Neural cell (in vitro differentiated cells): ENCODE measurements around the gene HBG1.

Experiments
- EZH2 ChIP-seq: fragments of 200-600, 300-800 bp; shearing (Covaris generic), sonication (generic); IDR thresholded peaks from 2 replicates; pipeline ENCODE4 v1.6.1; 2014; ENCODE audit warnings: antibody characterized with exemption, low read length, borderline replicate concordance, mild to moderate bottlenecking; ENCODE audit not compliant: insufficient read depth, poor library complexity, severe bottlenecking
- POLR2AphosphoS5 ChIP-seq: IDR thresholded peaks from 2 replicates; pipeline ENCODE4 v1.6.1; 2012
- TF ChIP-seq, protein P1 (sequence below): fragments of 450-650 bp; IDR thresholded peaks from 2 replicates; pipeline ENCODE4 v1.5.1; 2014; ENCODE audit warnings: antibody characterized with exemption, mild to moderate bottlenecking, moderate library complexity; ENCODE audit not compliant: poor library complexity, severe bottlenecking

DNA sequence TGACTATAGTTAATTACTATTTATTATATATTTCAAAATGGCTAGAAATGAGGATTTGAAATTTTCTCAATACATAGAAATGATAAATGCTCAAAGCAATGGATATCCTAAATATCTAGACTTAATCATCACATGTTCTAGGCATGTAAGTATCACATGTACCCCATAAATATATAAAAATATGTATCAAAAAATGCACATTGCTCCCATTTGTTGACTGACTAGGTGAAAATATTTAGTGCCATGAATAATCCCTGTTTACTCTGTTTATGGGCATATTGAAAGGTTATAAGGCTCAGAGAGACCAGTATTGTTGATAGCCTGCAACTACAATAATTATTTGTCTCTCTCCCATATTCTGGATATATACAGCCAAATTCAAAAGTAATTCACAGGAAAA lies 17.0 kb upstream of the HBG1 start:
- TF ChIP-seq, protein P1, sequence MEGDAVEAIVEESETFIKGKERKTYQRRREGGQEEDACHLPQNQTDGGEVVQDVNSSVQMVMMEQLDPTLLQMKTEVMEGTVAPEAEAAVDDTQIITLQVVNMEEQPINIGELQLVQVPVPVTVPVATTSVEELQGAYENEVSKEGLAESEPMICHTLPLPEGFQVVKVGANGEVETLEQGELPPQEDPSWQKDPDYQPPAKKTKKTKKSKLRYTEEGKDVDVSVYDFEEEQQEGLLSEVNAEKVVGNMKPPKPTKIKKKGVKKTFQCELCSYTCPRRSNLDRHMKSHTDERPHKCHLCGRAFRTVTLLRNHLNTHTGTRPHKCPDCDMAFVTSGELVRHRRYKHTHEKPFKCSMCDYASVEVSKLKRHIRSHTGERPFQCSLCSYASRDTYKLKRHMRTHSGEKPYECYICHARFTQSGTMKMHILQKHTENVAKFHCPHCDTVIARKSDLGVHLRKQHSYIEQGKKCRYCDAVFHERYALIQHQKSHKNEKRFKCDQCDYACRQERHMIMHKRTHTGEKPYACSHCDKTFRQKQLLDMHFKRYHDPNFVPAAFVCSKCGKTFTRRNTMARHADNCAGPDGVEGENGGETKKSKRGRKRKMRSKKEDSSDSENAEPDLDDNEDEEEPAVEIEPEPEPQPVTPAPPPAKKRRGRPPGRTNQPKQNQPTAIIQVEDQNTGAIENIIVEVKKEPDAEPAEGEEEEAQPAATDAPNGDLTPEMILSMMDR, result no peak
- TF ChIP-seq POLR2AphosphoS5, result no peak
- TF ChIP-seq EZH2, result no peak
